Liver (tissue), 3 donors: Measurements from ENCODE around the gene OSGEP.

Experiments
- ATF3 ChIP-seq: IDR thresholded peaks from 2 replicates; pipeline ENCODE4 v1.6.1; 2016; ENCODE audit warnings: antibody characterized with exemption
- CTCF ChIP-seq: fragments of 150-350 bp; IDR thresholded peaks from 2 replicates; pipeline ENCODE4 v1.5.1; 2017; ENCODE audit warnings: improper control_type of control experiment, low read depth, low read length; ENCODE audit not compliant: missing input control
- FOXA1 ChIP-seq: IDR thresholded peaks from 2 replicates; pipeline ENCODE4 v1.6.1; 2016; ENCODE audit warnings: antibody characterized with exemption
- JUND ChIP-seq, 2 donors: IDR thresholded peaks; 2 replicates each; pipeline ENCODE4 v1.6.1; 2016; ENCODE audit warnings: antibody characterized with exemption in 2 of 2
- SP1 ChIP-seq: IDR thresholded peaks from 2 replicates; pipeline ENCODE4 v1.6.1; 2018; ENCODE audit warnings: antibody characterized with exemption, mild to moderate bottlenecking
- TAF1 ChIP-seq: conservative IDR thresholded peaks from 2 replicates; pipeline ENCODE4 v1.6.1; 2016; ENCODE audit warnings: antibody characterized with exemption, mild to moderate bottlenecking
- YY1 ChIP-seq: IDR thresholded peaks from 2 replicates; pipeline ENCODE4 v1.6.1; 2016; ENCODE audit warnings: antibody characterized with exemption, mild to moderate bottlenecking
- donor health status: healthy.
- donor health status: healthy.

GRCh38 chr14:20416223-20416622 is 38.4 kb downstream of the OSGEP start:
- TF ChIP-seq FOXA1 (no peak), CTCF (no peak), TAF1 (no peak), JUND (IDR thresholded peaks at IDR 0.05) (no peak), ATF3 (no peak), YY1 (no peak), SP1 (no peak)
